Mammary epithelial cell (primary cell): ENCODE results near the gene VAV1.

Experiments
- EZH2 ChIP-seq: IDR thresholded peaks from 2 replicates; pipeline ENCODE4 v1.6.1; 2012; ENCODE audit warnings: low read length, inconsistent platforms, borderline replicate concordance
- TF ChIP-seq, protein P1 (sequence below), 2 donors: IDR thresholded peaks in 1 of 2; conservative IDR thresholded peaks in 1 of 2; 2 replicates each; pipeline ENCODE4 v1.5.1; 2011 to 2012; ENCODE audit warnings: inconsistent platforms in 2 of 2, low read length in 2 of 2, mild to moderate bottlenecking in 2 of 2, control low read depth in 1 of 2, low read depth in 1 of 2; ENCODE audit not compliant: insufficient read depth in 1 of 2; ENCODE audit errors: extremely low read depth in 1 of 2

DNA sequence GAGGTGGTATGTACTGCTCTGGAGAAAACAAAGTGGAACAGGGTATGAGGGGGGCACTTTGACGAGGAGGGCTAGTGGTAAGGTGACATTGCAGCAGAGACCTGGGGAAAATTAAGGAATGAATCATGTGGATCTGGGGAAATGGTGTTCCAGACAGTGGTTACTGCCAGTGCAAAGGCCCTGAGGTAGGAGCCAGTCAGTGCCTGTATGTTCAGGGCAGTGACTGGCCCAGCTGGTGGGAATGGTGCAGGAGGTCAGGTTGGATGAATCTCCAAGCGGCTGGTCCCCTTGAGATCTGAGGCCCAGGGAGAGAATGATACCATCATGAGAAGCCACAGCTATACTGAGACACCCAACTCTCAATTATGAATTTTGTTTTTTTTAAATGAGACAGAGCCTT is 4.9 kb downstream of the VAV1 start:
- TF ChIP-seq, protein P1, sequence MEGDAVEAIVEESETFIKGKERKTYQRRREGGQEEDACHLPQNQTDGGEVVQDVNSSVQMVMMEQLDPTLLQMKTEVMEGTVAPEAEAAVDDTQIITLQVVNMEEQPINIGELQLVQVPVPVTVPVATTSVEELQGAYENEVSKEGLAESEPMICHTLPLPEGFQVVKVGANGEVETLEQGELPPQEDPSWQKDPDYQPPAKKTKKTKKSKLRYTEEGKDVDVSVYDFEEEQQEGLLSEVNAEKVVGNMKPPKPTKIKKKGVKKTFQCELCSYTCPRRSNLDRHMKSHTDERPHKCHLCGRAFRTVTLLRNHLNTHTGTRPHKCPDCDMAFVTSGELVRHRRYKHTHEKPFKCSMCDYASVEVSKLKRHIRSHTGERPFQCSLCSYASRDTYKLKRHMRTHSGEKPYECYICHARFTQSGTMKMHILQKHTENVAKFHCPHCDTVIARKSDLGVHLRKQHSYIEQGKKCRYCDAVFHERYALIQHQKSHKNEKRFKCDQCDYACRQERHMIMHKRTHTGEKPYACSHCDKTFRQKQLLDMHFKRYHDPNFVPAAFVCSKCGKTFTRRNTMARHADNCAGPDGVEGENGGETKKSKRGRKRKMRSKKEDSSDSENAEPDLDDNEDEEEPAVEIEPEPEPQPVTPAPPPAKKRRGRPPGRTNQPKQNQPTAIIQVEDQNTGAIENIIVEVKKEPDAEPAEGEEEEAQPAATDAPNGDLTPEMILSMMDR (conservative IDR thresholded peaks at IDR 0.05 in 1 of 2, IDR thresholded peaks at IDR 0.05 in 1 of 2; ENCODE audit: extremely low read depth in 1 of 2, insufficient read depth in 1 of 2, low read depth in 1 of 2, low read length in 2 of 2): no peak
- no peak for TF ChIP-seq EZH2
